DMS79 treated with DMSO at 0.1 percent for 48 hours (cell line): ENCODE results near the gene ZNF513.

ENCODE experiments used
- DNase-seq: peaks from one replicate; lab custom pipeline; 2025; lab: John Stamatoyannopoulos, UW

The ZNF513 gene

GRCh38 chr2:27390822-27391679, 10.5 kb upstream of the ZNF513 start:
- DNase-seq, result no peak

DNA sequence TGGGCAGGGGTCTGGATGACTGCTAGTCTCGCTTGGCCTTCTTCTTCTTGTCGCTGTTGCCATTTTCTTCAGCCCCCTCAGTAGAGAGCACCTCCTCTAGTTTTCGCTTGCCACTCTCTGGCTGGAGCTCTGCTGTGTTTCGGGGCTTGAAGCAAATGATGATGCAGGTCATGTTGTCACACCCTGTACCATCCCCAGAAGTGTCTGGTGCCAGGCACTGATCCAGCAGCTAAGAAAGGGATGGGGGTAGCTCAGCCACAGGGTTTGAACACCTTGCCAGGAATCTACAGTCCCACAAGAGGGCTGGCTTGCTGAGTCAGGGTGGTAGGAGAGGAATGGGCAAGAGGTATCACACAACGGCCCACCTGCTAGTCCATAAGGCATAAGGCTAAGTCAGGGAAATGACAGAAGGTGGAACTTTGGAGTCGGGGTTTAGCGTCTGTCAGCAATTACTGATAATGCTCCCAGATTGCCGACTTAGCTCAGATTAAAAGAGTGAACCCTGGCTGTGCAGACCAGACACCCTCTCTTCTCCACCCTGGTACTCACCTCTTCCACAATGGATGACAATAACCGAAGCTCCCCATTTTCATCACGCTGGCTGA, 1.1 kb upstream of the ZNF513 start:
- no peak for DNase-seq

GRCh38 chr2:27379836-27380625, 503 bp downstream of the ZNF513 start:
- peak; percentile 8 for DNase-seq

- DNase-seq, result no peak
Measured at GRCh38 chr2:27379383-27379835, 1.1 kb downstream of the ZNF513 start.

- DNase-seq, result no peak
Measured at GRCh38 chr2:27378809-27379290, 1.7 kb downstream of the ZNF513 start.

DNA sequence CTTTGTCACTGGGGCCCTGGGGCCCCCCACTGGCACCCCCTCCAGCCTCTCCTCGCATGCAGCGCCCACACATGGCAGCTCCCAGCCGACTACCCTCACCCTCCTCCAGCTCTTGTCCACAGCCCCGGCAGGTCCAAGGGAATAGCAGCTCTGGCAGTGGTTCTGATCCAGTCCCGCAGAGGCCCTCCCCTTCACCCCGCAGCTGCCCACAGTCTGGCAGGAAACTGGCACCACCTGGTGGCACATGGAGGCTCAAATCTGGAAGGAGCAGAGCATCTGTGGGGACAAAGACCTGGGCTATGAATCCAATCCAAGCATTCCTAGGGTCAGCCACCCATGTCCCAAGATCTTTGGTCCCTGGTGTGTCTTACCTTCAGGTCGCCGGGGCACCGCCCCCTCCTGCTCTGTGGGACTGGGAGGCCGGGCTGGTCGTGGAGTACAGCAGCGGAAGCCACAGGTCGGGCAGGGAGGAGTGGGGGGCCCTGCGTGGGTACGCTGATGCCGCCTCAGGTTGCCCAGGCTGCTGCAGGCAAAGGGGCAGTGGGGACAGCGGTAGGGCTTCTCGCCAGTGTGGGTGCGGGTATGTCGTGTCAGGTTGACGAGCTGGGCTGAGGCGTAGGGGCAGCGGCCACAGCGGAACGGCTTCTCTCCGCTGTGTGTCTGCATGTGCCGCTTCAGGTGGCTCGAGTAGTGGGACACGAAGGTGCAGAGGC, 2.3 kb downstream of the ZNF513 start:
- no peak for DNase-seq

DNA sequence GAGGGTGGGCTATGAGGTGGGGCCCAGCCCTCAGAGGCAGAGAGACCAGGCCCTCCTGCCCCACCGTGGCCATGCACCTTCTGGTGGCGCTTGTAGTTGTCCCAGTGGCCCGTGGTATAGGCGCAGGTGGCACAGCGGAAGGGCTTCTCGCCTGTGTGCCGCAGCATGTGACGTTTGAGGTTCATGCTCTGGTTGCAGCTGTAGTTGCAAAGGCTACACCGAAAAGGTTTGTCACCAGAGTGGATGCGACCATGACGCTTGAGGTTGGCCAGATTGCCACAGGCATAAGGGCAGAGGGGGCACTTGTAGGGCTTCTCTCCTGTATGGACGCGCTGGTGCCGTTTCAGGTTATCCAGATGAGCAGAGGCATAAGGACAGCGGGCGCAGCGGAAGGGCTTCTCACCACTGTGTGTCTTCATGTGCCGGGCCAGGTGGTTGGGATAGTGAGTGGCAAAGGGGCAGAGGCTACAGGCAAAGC, 2.9 kb downstream of the ZNF513 start:
- DNase-seq, result no peak

- no peak for DNase-seq
Measured at GRCh38 chr2:27376866-27377617, 3.5 kb downstream of the ZNF513 start.

GRCh38 chr2:27376151-27376865, 4.2 kb downstream of the ZNF513 start:
- DNase-seq, result no peak

GRCh38 chr2:27375513-27376099, 4.9 kb downstream of the ZNF513 start:
- DNase-seq, result no peak

- DNase-seq, result no peak
Measured at GRCh38 chr2:27373567-27373966, 7.0 kb downstream of the ZNF513 start.

GRCh38 chr2:27372937-27373336, 7.6 kb downstream of the ZNF513 start:
- no peak for DNase-seq

DNA sequence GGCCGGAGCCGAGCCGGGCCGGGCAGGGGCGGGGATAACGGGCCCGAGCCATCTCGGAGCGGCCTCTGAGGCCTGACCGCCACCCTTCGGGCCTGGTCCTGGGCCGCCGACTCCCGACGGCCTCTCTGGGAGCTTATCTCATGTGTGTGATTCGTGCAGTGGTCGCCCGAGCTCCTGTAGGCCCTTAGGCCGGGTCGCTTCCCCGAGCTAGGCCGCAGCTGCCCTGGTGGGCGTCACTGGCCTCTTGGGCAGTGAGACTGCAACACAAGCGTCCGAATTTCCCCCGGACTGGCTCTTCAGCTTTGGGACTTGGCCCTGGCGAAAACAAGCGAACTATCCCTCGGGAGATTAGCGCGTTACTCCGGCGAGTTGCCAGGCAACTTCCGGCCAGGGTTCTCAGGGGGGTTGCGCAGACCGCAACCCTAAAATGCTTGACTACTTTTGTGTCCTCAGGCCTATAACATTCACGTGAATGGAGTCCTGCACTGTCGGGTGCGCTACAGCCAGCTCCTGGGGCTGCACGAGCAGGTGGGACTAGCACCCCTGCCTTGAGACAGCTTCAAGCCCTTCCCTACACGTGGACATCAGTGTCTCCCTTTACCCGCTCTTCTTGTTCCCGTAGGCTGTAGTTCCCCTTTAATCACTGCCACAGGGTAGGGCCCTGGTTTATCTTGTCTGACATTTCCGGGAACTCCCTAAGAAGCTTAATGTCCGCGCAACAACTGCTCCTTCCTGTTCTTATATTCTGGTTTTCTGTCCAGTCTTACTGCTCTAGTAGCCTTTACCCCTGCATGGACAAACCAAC, 9.5 kb downstream of the ZNF513 start:
- DNase-seq, result peak; percentile 17

DNA sequence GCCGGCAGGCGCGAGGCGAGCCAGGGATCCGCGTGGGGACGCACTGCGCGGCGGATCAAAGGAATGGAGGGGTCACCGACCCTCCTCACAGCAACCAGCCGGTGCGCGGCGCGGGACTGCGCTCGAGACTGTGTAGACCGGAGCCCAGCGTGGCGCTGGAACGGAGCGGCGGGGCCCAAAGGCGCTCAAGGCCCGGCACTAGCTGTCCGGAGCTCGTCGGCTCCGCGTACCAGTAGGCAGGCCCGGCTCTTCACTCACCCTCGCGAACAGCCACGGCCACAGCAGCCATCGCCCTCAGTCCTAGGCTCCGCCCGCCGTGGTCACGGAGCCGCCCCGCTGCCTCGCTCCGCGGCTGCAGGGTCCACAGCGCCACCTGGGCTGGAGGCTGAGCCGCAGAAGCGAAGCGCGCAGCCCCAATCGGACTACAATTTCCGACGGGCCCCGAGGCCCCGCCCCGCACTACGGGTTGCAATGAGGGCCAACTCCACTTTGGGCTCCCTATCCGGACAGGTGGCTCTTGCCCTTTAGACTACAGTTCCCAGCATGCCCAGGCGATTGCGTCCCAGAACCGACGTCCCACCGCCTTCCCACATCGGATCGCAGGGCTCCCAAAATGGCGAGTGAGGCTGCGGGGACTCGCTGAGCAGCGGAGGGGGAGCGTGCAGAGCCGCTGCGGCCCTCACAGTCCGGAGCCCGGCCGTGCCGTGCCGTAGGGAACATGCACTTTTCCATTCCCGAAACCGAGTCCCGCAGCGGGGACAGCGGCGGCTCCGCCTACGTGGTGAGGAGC, 10.3 kb downstream of the ZNF513 start, which contains the start of the genes EIF2B4 and SNX17:
Gene EIF2B4 (minus strand): TSS at position 313 of the 790 bp plus-strand sequence. CDS start 24 bp downstream, at position 289.
Gene SNX17 (plus strand): TSS at position 591 of the 790 bp plus-strand sequence. CDS start 128 bp downstream, at position 719.
- peak; percentile 98 for DNase-seq

- peak; percentile 37 for DNase-seq
Measured at GRCh38 chr2:27369471-27370025, 11.0 kb downstream of the ZNF513 start.

DNA sequence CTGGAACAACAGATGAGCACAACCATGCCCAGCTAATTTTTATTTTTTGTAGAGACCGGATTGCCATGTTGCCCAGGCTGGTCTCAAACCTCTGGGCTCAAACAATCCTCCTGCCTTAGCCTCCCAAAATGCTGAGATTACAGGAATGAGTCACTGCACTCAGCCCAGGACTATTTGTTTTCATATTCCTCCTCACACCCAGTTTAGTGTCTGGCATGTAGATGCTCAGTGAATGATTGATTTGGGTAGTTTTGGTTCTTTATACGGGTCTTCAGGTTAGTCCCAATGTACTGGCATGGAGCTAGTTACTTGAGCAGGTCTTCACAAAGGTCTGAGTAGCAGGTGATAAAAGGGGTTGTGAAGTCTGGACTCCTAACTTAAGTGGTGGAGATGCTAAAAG, 16.6 kb downstream of the ZNF513 start:
- DNase-seq, result no peak

DNA sequence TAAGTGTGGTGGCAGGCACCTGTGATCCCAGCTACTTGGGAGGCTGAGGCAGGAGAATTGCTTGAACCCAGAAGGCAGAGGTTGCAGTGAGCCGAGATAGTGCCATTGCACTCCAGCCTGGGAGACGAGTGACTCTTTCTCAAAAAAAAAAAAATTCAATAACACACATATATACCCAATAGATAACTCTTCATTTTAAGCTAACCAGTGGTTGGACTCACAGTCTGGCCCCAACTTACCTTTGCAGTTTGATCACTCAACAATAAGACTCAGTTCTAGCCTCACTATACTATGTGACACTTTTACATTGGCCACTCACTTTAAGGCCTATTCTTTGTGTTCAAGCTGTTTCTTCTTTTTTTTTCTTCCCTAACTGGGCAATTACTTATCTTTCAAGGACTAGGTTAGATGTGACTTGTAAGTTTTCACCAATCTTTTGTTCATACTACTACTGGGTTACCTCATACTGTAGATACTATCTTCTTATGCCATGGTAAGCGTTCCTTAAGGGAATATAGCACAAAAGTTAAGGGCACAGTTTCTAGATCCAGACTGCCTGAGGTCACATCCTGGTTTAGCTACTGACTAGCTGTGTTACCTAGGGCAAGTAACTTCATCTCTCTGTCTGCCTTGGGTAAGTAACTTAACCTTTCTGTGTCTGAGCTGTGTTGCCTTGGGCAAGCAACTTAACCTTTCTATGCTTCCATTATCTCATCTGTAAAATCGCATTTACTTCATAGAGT, 17.7 kb downstream of the ZNF513 start:
- no peak for DNase-seq
